Caco-2 (cell line): ENCODE results near the gene SPC25. TPM values are rescaled to one million over a fixed set of nuclear protein-coding genes. Genes with fewer than 3 reads are reported as not detected.

ENCODE experiments used
- BruUV-seq: library from RNA; stranded (reverse); fragments of 400-500 nt; replicated peaks from 2 replicates; lab custom pipeline; 2021; lab: Mats Ljungman, UMichigan
- CTCF ChIA-PET: fragments of 300-600 bp; sonication (Branson Sonifier 250); formaldehyde crosslinking; loops from one replicate; lab custom pipeline; 2022; ENCODE audit warnings: antibody characterized with exemption; lab: Charles Lee
- POLR2A ChIA-PET: fragments of 300-600 bp; sonication (Branson Sonifier 250); formaldehyde crosslinking; loops from one replicate; lab custom pipeline; 2022; ENCODE audit warnings: antibody characterized with exemption; lab: Charles Lee
- DNase-seq, 2 experiments: peaks; one replicate each; pipeline versions ENCODE4 v3.0.0 to v3.0.0-alpha.2; 2020 to 2022
- H3K27me3 ChIP-seq: replicated peaks from 2 replicates; pipeline ENCODE4 v1.6.0; 2011; ENCODE audit warnings: low read length; ENCODE audit not compliant: control insufficient read depth, insufficient read depth
- H3K36me3 ChIP-seq: 2 replicates; pipeline ENCODE4 v1.5.1; 2011; ENCODE audit warnings: low read length; ENCODE audit not compliant: control insufficient read depth, insufficient read depth
- H3K4me1 ChIP-seq: fragments of 250-450 bp; sonication (Bioruptor Pico); 2 replicates; pipeline ENCODE4 v1.5.1; 2020; ENCODE audit warnings: mild to moderate bottlenecking
- H3K4me3 ChIP-seq: 2 replicates; pipeline ENCODE4 v1.5.1; 2011; ENCODE audit warnings: low read depth, mild to moderate bottlenecking, control low read depth, low read length
- H3K9me3 ChIP-seq: fragments of 250-450 bp; sonication (Bioruptor Pico); 2 replicates; pipeline ENCODE4 v1.5.1; 2020; ENCODE audit warnings: mild to moderate bottlenecking, moderate library complexity
- H3K27ac Mint-ChIP-seq: one replicate; pipeline ENCODE4 v1.8.0; 2022; ENCODE audit warnings: mixed read lengths; ENCODE audit not compliant: unreplicated experiment
- H3K27me3 Mint-ChIP-seq: one replicate; pipeline ENCODE4 v1.8.0; 2022; ENCODE audit warnings: mixed read lengths; ENCODE audit not compliant: insufficient read depth, unreplicated experiment
- H3K36me3 Mint-ChIP-seq: one replicate; pipeline ENCODE4 v1.8.0; 2022; ENCODE audit warnings: mild to moderate bottlenecking, mixed read lengths; ENCODE audit not compliant: insufficient read depth, unreplicated experiment
- H3K4me1 Mint-ChIP-seq: one replicate; pipeline ENCODE4 v1.8.0; 2022; ENCODE audit warnings: low read depth, mixed read lengths; ENCODE audit not compliant: unreplicated experiment
- H3K4me3 Mint-ChIP-seq: one replicate; pipeline ENCODE4 v1.8.0; 2022; ENCODE audit warnings: mild to moderate bottlenecking, moderate library complexity, mixed read lengths; ENCODE audit not compliant: unreplicated experiment
- H3K9me3 Mint-ChIP-seq: one replicate; pipeline ENCODE4 v1.8.0; 2022; ENCODE audit warnings: mixed read lengths; ENCODE audit not compliant: unreplicated experiment
- intact Hi-C: fragments of 100-400 bp; cut with micrococcal nuclease; formaldehyde crosslinking; loops from one replicate; pipeline ENCODE4 v1.10.0; 2022; ENCODE audit not compliant: unreplicated experiment
- total RNA-seq: library from RNA; stranded (reverse); gene quantifications from 2 replicates; pipeline ENCODE4 v1.2.3, GENCODE V29; 2022
- TF ChIP-seq, protein P1 (sequence below), 2 experiments: fragments of 200-600 bp in 1 of 2; IDR thresholded peaks; 1 replicate in 1 of 2; 2 replicates in 1 of 2; pipeline versions ENCODE4 v1.5.1 to v1.8.0; 2011 to 2022; ENCODE audit warnings: antibody characterized with exemption in 1 of 2, control low read depth in 1 of 2, inconsistent platforms in 1 of 2, low read depth in 1 of 2, low read length in 1 of 2, mild to moderate bottlenecking in 1 of 2, moderate library complexity in 1 of 2; ENCODE audit not compliant: insufficient read depth in 1 of 2, severe bottlenecking in 1 of 2, unreplicated experiment in 1 of 2

SPC25 gene
- total RNA-seq, 1 experiment from 2014 or later = 32.6 TPM

DNA sequence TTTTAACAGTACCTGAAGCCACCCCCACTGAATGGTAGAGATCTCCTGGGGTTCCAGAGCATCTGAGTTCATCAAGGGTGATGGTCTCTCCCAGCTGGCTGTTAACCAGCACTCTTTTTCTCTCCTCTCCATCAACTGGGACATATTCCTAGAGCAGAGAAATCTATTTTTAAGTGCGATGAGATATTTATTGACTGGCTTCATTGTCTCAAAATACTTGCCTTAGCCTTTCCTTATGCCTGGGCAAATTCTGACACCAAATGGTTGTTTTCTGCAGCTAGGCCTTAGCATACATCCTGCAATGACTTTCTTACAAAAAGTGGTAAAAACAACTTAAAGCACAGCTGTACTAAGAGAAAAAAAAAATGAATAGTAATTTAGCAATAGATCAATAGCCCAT is 68.2 kb downstream of the SPC25 start:
- no peaks in the 10 kb centered on the region for H3K9me3 ChIP-seq
- BruUV-seq = no TSS peak
- H3K4me1 Mint-ChIP-seq = no peaks in the 10 kb centered on the region
- no peak overlapping the region for H3K27ac Mint-ChIP-seq
- H3K9me3 Mint-ChIP-seq = no peaks in the 10 kb centered on the region
- no peak overlapping the region for H3K4me3 Mint-ChIP-seq
- intact Hi-C loops = no loop called here
- no peaks in the 10 kb centered on the region for H3K27me3 ChIP-seq
- H3K4me1 ChIP-seq = no peaks in the 10 kb centered on the region
- TF ChIP-seq, protein P1, sequence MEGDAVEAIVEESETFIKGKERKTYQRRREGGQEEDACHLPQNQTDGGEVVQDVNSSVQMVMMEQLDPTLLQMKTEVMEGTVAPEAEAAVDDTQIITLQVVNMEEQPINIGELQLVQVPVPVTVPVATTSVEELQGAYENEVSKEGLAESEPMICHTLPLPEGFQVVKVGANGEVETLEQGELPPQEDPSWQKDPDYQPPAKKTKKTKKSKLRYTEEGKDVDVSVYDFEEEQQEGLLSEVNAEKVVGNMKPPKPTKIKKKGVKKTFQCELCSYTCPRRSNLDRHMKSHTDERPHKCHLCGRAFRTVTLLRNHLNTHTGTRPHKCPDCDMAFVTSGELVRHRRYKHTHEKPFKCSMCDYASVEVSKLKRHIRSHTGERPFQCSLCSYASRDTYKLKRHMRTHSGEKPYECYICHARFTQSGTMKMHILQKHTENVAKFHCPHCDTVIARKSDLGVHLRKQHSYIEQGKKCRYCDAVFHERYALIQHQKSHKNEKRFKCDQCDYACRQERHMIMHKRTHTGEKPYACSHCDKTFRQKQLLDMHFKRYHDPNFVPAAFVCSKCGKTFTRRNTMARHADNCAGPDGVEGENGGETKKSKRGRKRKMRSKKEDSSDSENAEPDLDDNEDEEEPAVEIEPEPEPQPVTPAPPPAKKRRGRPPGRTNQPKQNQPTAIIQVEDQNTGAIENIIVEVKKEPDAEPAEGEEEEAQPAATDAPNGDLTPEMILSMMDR (IDR thresholded peaks at IDR 0.05; ENCODE audit: insufficient read depth in 1 of 2, low read depth in 1 of 2, low read length in 1 of 2, severe bottlenecking in 1 of 2, unreplicated experiment in 1 of 2) = no peak
- no peak overlapping the region for H3K4me3 ChIP-seq
- no peaks in the 10 kb centered on the region for H3K36me3 Mint-ChIP-seq
- no peaks in the 10 kb centered on the region for H3K27me3 Mint-ChIP-seq
- DNase-seq = no peak
- H3K36me3 ChIP-seq = no peaks in the 10 kb centered on the region
- ChIA-PET CTCF (no interaction called here), POLR2A (interaction anchor here (0.7 kb wide), 1 partner anchor 163 kb away, joined by 3 read pairs; no protein-coding TSS in a partner anchor)

DNA sequence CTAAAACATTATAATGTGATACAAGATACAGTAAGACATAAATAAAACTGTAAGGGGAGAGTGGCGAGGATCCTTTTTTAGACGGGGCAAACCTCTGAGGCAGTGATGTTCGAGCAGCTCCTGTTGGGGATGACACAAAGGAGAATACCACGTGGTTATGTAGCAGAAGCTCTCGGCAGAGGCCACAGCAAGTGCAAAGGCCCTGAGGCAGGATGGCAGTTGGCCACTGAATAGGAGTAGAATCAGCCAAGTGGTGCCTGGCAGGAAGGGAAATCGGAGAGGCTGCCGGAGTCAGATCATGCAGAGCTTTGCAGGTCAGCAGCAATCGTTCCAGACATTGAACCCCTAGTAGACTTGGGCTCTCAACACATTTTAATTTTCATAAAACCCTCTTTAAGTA is 68.7 kb downstream of the SPC25 start:
- Mint-ChIP-seq H3K4me1 (peaks cover under 1% of the 10 kb centered on the region), H3K27me3 (no peaks in the 10 kb centered on the region), H3K27ac (no peak overlapping the region), H3K9me3 (no peaks in the 10 kb centered on the region), H3K36me3 (no peaks in the 10 kb centered on the region), H3K4me3 (no peak overlapping the region)
- no peaks in the 10 kb centered on the region for H3K27me3 ChIP-seq
- POLR2A ChIA-PET = no interaction called here
- no peaks in the 10 kb centered on the region for H3K36me3 ChIP-seq
- H3K4me1 ChIP-seq = no peaks in the 10 kb centered on the region
- intact Hi-C loops = no loop called here
- no peaks in the 10 kb centered on the region for H3K9me3 ChIP-seq
- no peak overlapping the region for H3K4me3 ChIP-seq
- CTCF ChIA-PET = no interaction called here
- no peak for DNase-seq
- no TSS peak for BruUV-seq
- TF ChIP-seq, protein P1 (IDR thresholded peaks at IDR 0.05; ENCODE audit: insufficient read depth in 1 of 2, low read depth in 1 of 2, low read length in 1 of 2, severe bottlenecking in 1 of 2, unreplicated experiment in 1 of 2) = no peak

Other genes with a start within 250 kb of the SPC25 start
- gene NOSTRIN, start 87.8 kb downstream of the SPC25 start, total RNA-seq = 9.6 and 9.8 TPM in 2 replicates
- gene G6PC2, start 10.9 kb upstream of the SPC25 start, total RNA-seq = not detected in 2 replicates
- not detected in 2 replicates for gene ABCB11, start 140.9 kb upstream of the SPC25 start, total RNA-seq
- not detected in 2 replicates for gene DHRS9, start 179.1 kb upstream of the SPC25 start, total RNA-seq